IPS DF 4.7 (cell line): ENCODE data around the gene TNK2.
A peak's percentile ranks its signal among the peaks of the same experiment; 100 is the strongest.
"Not testable (repeated sequence)": the region's sequence is repeated elsewhere in the genome, so short reads cannot be mapped to it uniquely, and the experiment has no call there.

ENCODE experiments used
- DNase-seq: peaks from one replicate; pipeline ENCODE4 v3.0.0-alpha.2; 2013; ENCODE audit warnings: low spot score; ENCODE audit errors: extremely low read depth

Gene TNK2

DNA sequence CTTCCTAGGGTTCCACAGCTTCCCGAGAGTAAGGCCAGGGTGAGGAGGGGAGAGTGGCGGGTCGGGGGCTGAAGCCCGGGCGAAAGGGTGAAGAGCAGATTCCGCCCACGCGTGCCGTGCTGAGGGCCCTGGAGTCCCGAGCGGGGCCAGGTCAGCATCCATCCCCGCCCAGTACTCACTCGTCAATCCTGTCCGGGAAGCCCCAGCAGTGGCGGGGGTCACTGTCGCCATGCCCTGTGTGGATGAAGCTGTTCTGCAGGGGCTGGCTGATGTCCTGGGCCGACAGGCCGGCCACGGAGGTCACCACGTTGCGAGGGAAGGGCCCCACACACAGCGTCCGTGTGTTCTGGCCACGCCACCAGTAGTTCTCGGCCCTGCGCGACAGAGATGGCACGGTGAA is 36.3 kb downstream of the TNK2 start:
- DNase-seq, result no peak

DNA sequence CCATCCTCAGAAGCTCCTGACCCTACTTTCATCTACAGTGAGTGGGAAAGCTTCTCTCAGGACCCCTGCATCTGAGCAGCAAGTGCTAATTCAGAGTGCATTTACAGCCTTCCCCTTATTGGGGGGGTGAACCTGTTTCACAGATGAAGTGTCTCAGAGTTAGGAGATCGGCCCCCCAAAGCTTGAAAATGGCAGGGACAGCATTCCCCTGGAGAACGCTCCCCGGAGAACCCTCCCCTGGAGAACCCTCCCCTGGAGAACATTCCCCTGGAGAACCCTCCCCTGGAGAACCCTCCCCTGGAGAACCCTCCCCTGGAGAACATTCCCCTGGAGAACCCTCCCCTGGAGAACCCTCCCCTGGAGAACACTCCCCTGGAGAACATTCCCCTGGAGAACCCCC is 36.7 kb downstream of the TNK2 start:
- not testable (repeated sequence) for DNase-seq

DNA sequence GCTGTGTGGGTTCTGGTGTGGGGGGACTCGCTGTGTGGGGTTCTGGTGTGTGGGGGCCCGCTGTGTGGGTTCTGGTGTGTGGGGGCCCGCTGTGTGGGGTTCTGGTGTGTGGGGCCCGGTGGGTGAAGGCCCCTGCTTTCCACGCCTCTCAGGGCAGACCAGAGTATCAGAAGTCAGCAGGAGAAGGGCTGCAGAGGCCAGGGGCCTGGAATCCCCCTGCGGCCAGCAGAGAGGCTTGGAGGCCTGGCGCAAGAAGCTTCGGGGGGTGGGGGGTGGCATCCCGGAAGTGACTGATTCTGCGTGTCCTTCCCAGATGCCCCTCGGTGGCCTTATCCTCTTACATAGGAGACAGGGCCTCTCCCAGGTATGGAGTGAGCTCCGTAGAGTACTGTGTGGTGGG is 37.4 kb downstream of the TNK2 start:
- DNase-seq, result no peak

DNA sequence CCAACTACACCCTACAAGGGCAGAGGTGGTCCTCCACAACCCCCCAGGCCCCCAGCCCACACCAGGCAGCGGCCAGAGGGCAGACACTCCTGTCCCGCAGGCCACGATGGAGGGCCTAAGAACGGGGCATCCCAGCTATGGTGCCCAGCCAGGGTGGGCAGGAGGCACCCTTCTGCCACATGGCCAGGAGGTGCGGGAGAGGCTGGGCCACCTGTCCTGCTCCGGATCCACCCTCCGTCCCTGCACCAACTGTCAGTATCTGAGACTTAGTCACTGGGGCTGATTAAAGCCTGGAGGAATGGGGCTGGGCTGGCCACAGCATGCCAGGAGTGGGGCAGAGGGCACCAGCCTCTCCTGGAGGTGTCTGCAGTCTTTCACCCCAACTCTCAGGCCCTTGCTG is 37.9 kb downstream of the TNK2 start:
- DNase-seq, result no peak

DNA sequence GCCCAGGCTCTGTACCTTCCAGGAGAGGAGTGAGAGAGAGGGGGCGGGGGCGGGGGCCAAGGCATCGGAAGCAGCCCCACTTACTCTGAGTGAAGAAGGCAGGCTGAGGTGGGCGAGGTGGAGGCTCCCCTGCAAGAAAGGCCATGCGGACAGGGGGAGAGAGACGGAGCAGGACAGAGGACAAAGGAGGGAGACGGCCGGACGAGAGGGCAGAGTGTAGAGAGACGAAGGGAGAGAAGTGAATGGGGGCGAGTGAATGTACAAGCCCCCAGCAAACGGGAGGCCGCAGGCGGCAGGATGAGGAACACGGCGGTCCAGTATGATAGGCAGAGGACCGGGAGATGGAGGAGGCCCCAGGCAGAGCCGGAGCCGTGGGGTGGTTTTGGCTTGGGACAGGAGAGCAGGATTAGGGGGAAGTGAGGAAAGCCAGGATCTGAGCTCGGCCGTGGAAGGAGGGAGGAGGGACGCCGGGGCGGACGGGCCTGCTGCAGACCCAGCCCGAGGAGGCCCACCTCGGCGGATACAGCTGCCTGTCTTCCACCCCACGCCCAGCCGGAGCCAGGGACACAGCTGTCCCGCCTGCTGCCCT is 38.8 kb downstream of the TNK2 start:
- no peak for DNase-seq

DNA sequence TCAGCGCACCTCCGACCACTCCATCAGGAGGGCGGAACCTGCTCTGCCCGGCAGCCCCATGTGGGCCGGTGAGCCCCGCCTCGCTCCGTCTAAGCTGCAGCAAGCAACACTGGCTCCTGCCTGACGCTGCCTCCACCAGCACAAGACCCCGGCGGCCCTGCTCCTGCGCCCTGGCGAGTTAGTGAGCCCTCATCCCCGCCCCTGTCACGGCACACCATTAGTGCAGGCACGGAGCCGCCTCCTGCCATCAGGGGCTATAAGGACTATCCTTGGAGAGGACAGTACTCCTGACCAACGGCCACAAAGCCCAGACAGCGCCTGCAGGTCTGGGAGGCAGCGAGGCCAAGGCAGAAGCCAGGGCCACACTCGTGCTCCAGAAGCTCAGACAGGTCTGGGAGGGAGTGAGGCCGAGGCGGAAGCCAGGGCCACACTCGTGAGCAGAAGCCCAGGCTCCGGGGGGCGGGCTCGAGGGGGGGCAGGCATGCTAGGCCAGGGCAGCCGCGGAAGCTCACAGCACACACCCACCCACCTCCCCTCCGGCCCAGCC is 39.4 kb downstream of the TNK2 start:
- no peak for DNase-seq

DNA sequence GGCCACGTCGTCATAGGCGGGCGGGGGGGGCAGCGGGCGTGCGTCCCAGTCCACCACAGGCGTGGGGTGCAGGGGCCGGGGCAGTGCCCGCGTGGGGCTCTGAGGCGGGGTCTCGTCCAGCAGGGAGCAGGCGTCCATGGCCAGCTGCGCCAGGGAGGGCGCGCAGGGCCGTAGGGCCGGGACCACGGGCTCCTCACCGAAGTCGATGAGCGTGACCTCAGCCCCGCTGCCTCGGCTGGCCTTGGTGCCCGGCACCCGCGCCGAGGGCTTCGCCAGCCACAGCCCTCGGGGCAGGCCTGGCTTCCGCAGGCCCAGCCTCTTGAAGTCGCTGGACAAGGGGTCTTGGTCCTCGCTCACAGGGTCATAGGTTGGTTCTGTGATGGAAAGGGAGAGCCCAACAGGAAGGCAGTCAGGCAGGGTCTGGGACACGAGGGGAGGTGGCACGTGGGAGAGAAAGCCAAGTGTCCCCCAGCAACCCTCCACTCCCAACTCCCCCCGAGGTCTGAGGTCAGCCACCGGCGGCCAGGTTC is 40.0 kb downstream of the TNK2 start:
- DNase-seq, result no peak

DNA sequence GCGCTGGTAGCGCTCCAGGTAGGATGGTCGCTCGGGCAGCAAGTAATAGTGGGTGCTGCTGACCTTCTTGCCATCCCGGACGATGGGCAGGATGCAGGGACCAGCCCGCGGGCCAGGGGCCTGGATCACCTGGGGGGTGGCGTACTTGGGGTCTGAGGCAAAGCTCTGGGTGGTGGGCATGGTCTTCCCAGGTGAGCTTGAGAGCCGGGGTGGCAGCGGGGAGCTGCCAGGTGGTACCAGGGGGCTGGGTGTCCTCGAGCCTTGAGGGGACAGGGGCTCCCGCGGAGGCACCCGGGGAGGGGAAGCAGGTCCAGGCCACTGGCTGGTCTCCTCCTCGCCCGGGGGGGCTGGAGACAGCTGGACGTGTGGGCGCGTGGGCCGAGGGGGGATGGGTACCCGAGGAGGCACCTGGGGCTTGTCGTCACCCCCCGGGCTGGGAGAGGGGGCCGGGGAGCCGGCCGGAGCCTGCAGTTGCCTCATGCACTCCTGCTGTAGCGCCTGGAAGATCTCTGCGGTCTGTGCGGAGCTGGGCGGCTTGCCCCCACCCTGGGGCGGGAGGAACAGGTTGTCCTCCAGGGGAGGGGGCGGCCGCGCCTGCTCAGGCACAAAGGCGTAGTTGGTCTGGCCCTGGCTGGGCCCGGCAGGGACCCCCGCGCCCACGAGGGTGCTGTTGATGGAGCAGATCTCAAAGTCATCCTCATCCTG is 40.6 kb downstream of the TNK2 start:
- DNase-seq, result no peak

DNA sequence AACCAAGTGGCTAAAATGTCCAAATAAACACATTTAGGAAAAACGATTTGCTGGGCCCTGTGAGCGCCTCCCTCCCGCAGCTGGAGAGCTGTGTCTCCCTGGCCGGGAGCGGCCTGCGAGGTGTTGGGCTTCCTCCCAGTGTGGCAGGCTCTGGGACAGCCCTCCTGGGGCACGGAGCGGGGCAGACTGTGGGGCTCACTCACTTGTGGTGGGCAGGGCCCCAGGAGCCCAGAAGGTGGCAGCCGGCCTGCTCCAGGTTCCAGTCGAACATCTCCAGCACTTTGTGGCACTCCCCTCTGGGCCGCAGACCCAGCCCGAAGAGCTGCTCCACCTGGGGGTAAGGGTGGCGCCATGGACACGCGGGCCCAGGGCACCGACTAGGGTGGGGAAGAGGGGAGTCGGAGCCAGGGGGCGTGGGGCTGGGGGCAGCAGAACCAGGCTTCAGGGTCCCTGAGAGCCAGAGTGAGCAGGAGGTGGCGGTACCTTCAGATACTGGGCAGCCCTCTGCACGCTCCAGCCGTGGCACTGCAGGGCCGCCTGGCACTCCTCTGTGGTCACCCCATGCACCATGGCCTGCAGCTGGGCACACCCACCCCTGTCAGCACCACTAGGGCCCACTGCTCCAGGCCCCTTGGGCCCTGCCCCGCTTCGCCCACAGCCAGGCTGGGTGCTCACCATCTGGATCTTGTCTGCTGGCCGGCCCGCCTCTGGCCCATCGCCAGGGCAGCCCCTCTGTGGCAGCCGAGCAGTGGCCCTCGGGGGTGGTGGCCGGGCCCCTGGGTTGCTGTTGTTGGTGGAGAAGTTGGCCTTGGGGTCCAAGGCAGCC is 41.5 kb downstream of the TNK2 start:
- DNase-seq, result no peak

DNA sequence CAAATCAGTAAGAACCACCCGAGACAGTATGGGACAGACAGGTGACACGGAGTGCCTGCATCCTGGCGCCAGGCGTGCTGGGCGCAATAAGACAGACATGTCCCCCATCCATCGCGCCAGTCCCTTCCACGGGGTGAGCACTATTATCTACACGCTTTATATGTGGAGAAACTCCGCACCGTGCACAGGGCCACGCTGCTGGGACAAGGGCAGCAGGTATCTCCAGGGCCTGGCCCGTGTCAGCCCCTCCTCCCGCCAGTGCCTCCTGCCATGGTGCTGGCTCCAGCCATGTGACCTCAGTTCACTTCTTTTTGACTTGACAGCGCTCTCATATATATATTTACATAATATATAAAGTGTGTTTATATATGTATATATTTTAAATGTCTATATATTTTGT is 42.6 kb downstream of the TNK2 start:
- DNase-seq, result no peak

DNA sequence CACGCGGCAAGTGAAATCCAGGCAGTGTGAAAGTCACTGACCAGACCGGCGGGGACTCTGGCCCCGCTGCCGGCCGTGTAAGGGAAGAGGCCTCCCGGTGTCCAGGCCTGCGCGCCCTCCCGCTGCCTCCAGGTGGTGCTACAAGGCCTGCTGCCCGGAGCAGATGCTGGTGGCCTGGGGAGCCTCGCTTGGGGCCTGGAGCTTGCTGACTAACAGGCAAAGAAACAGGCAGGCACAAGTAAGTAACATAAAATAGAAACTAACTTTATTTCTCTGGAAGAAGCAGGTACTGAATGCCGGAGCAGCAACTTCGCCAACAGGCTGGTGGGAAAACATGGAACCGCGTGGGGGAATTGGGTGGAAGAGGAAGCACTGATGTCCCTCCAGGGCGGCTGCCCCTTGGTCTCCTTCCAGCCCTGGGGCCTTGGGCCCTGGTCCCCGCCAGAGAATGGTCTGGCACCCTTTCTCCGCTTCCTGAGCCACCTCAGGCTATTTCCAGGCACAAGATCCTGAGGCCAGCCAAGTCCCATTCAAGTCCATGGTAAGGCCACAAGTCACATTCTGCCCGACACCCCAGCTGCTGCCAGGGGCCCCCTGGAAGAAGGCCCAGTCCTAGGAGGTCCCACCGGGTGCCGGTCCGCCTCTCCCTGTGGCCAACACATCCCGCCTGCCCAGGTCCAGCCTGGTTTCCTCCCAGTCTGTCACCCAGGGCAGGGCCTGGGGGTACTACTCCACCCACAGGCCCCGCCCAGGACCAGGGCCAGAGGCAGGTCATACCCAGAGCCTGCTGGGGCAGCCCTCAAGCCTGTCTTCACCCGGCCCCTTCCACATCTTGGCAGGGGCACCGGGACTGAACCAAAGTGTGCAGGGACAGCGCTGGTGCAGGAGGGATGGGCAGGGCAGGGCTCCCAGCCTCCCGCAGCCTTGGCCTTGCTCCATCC is 45.0 kb downstream of the TNK2 start:
- DNase-seq, result no peak

DNA sequence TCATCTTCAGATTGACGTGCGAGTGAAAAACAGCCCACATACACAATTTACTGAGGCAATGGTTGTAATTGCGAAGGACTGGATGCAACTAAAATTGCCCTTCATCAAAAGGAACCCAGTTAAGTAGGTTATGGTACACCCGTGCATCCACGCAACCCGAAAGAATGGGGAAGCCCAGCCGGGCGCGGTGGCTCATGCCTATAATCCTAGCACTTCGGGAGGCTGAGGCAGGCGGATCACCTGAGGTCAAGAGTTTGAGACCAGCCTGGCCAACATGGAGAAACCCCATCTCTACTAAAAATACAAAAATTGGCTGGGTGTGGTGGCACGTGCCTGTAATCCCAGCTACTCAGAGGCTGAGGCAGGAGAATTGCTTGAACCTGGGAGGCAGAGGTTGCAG is 46.0 kb downstream of the TNK2 start:
- not testable (repeated sequence) for DNase-seq

DNA sequence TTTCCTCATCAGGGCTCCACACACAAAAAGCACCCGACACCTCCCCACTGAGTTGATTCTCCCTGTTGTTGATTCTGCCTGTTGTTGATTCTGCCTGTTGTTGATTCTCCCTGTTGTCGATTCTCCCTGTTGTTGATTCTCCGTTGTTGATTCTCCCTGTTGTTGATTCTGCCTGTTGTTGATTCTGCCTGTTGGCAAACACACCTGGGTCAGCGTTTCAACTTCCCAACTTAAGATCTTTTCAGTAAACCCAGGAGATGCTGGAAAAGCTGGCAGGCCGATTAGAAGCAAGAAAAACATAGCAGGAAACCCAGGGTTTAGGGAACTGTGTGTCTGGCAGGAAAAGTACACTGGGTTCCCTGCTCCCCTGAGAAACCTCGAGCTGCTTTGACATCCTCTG is 47.9 kb downstream of the TNK2 start:
- no peak for DNase-seq

DNA sequence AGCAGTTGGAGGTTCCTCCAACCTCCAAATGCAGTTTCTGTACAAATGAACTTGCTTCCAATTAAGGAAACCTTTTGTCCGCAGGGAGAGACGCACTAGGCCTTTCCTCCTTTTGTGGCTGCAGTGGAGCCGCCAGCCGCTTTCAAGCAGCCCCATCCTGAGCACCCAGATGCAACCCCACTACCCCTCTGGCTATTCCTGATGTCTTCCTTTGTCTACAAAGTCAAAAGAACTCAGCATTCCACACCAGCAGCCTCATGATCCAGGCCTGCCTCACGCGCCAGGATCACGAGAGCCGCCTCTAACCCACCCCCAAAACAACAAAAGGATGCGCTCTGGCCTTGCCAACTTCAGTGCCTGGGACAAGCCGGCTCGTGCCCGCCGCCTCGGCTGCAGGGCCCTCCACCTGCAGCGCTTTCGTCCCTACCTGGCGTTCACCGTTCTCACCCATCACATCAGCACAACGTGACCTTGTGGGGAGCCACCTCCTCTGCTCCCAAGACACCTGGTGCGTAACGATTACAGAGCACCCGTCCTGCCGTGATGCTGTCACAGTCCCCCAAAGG is 48.4 kb downstream of the TNK2 start:
- DNase-seq, result no peak

DNA sequence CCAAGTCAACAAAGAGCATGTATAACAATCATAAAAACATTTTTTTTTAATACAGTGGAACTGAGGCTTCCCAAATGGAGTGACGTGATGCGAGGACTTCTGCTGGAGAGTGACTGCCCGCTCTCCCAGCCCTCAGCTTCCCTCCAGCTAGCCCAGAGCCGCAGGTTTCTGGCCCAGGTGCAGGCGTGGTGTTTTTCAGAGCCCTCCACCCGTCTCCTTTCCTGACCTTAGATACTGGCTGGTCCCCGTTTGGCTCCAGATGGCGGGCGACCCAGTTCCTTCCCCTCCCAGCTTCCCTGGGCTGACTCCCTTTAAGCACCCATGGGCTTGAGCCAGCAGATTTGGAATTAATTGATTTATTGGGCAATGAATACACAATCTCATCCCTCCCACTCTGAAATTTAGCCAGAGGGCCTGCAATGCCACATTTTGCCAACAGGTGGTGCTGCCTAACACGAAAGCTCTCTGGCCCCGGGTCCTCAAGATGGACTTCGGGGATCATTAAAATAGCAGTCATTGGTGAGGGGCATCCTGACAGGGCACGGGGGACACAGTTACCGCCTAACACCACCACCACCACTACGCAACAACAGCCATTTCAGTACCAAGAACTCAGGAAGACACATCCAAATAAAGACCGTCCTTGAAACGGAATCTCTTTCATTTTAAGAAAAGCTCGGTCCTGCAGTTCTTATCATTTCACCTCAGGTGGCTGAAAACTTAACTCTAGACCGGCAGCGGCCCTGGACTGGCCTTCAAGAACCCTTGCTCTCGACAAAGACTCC is 49.1 kb downstream of the TNK2 start:
- peak; percentile 53 for DNase-seq

DNA sequence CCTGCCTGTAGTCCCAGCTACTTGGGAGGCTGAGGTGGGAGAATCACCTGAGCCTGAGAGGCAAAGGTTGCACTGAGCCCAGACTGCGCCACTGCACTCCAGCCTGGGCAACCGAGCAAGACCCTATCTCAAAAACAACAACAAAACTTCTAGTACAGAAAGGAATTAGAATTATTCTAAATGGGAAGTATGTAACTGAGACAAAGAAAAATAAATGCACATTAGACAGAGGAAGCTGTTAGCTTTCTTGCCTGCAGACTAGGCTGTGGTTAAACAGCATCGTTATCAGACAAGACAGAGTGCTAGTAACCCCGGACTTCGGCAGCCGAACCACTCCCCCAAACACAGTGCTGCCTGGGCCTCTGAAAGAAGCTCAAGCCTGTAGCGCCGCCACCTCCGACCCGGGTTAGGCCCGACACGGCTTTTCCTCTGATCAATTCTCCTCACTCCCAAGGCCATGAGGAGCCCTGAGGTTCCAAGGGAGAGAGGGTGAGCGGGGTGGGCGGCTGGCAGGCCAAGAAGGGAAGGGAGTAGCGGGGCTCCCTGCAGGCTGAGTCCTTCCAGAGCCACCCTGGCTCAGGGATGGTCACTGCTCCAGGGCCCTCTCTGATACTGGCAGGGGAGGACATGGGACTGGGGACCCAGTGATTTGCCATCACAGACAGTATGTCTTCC is 51.8 kb downstream of the TNK2 start:
- no peak for DNase-seq

DNA sequence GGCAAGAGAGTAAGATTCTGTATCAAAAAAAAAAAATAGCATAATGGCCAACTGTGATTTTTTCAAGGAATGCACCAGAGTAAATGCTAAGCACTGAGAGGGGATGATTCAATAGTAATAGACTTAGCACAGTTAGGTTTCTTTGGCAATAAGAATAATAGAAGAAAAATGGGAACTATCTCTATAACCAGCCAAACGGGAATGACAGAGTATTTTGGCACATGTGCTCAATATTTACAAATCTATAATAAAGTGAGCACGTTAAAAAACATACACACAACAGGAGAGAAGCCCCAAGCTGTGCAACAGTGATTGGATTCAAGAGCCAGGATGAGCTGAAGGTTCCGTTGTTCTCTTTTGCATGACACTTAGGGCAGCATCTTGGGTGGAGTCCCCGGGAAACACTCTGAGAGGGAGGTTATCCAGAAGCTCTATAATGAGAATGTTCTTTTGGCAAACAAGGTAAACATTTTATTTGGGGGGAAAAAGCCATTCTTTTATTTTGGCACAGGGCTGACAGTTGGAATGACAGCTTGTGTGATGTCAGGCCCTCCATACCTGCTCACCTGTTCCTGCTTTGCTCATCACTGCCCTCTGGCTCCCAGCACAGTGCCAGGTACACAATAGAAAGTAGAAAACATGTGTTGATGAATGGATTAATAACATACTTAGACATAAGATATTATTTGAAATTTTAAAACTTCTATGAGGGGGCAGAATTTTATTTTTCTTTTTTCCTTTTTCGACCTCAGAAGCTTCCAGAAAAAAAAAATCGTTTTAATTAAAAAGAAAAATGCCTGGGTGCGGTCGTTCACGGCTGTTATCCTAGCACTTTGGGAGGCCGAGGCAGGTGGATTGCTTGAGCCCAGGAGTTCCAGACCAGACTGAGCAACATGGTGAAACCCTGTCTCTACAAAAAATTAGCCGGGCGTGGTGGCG is 52.6 kb downstream of the TNK2 start:
- DNase-seq, result no peak

DNA sequence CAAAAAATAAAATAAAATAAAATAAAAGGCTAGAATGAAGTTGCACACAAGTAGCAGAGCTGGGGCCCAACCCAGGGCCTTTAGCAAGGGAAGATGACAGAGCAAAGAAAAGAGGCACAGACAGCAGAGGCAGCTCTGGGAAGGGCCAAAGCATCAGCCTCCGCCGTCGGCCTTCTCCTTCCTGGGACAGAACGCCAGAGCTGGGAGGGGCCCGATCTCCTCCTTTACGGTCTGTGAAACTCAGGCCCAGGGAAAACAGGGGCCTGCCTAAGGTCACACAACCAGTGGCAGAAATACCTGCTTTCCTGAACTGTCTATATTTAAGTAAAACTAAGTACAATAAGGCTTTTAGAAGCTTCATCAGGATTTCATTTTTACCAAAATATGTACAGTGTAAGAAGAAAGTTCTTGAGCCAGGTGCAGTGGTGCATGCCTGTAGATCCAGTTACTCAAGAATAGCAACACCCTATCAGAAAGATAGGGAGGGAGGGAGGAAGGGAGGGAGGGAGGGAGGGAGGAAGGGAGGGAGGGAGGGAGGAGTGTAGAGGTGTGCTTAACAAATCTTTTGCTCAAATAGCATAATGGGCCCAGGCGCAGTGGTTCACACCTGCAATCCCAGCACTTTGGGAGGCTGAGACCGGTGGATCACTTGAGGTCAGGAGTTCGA is 53.6 kb downstream of the TNK2 start:
- DNase-seq, result no peak
